Colonic mucosa (tissue), 4 donors: ENCODE data around the gene APBB1IP. TPM values are rescaled to one million over a fixed set of nuclear protein-coding genes. Genes with fewer than 3 reads are reported as not detected.
"Not testable (repeated sequence)": the region's sequence is repeated elsewhere in the genome, so short reads cannot be mapped to it uniquely, and the experiment has no call there.

Experiments used
- DNase-seq: peaks from one replicate; pipeline ENCODE4 v3.0.0-alpha.2; 2020
- H3K27ac ChIP-seq: fragments of 200-600 bp; one replicate; pipeline ENCODE4 v1.8.0; 2021
- H3K27me3 ChIP-seq: fragments of 200-600 bp; one replicate; pipeline ENCODE4 v1.8.0; 2021
- H3K36me3 ChIP-seq: fragments of 200-600 bp; one replicate; pipeline ENCODE4 v1.8.0; 2021
- H3K4me1 ChIP-seq: fragments of 200-600 bp; one replicate; pipeline ENCODE4 v1.8.0; 2021; ENCODE audit warnings: mild to moderate bottlenecking
- H3K4me3 ChIP-seq: fragments of 200-600 bp; one replicate; pipeline ENCODE4 v1.8.0; 2021
- H3K9ac ChIP-seq, 2 donors: one replicate each; pipeline ENCODE4 v1.7.0; 2013; ENCODE audit warnings: control low read depth in 2 of 2, low read depth in 2 of 2, low read length in 2 of 2
- H3K9me3 ChIP-seq: fragments of 200-600 bp; one replicate; pipeline ENCODE4 v1.8.0; 2021
- CTCF ChIP-seq: fragments of 200-600 bp; IDR thresholded peaks from one replicate; pipeline ENCODE4 v1.8.0; 2022; ENCODE audit warnings: antibody characterized with exemption, mild to moderate bottlenecking
- intact Hi-C: fragments of 100-400 bp; cut with DNase I; formaldehyde crosslinking; loops from one replicate; pipeline ENCODE4 v1.14.1; 2022
- total RNA-seq, 2 donors: library from RNA; stranded (reverse); fragmentation: NEBNext Ultra II Directional in 1 of 2; extraction: Animal tissue kit (Norgen Biotek cat#: 25700) in 1 of 2; gene quantifications; one replicate each; pipeline ENCODE4 v1.2.1, GENCODE V29; 2021
- donor health status: healthy.
- donor health status: DM: no; HTN: no; CAD: no.
- donor health status: DM: no; HTN: no; CAD: no.

APBB1IP gene
- total RNA-seq, 2 donors from 2014 or later = 2.1 to 2.8 TPM

- H3K36me3 ChIP-seq = no peaks in the 10 kb centered on the region
- H3K4me1 ChIP-seq = no peaks in the 10 kb centered on the region
- no peaks in the 10 kb centered on the region for H3K9me3 ChIP-seq
- DNase-seq = no peak
- H3K4me3 ChIP-seq = no peak overlapping the region
- no peak for TF ChIP-seq CTCF
- H3K27me3 ChIP-seq = no peaks in the 10 kb centered on the region
- no peak overlapping the region for H3K27ac ChIP-seq
- intact Hi-C loops = no loop called here
- H3K9ac ChIP-seq = no peak overlapping the region
Observed at GRCh38 chr10:26460736-26461135, 22.6 kb downstream of the APBB1IP start.

- intact Hi-C loops = no loop called here
- no peak for TF ChIP-seq CTCF
- no peak overlapping the region for H3K9ac ChIP-seq
- no peaks in the 10 kb centered on the region for H3K4me1 ChIP-seq
- no peaks in the 10 kb centered on the region for H3K9me3 ChIP-seq
- no peak overlapping the region for H3K27ac ChIP-seq
- no peak overlapping the region for H3K4me3 ChIP-seq
- no peaks in the 10 kb centered on the region for H3K27me3 ChIP-seq
- H3K36me3 ChIP-seq = no peaks in the 10 kb centered on the region
- DNase-seq = no peak
Observed at GRCh38 chr10:26463986-26464385, 25.8 kb downstream of the APBB1IP start.

GRCh38 chr10:26464632-26465280 is 26.6 kb downstream of the APBB1IP start:
- H3K4me1 ChIP-seq = no peaks in the 10 kb centered on the region
- H3K36me3 ChIP-seq = no peaks in the 10 kb centered on the region
- H3K9me3 ChIP-seq = no peaks in the 10 kb centered on the region
- H3K27me3 ChIP-seq = no peaks in the 10 kb centered on the region
- no peak for DNase-seq
- H3K9ac ChIP-seq = no peak overlapping the region
- H3K4me3 ChIP-seq = no peak overlapping the region
- no peak overlapping the region for H3K27ac ChIP-seq
- no peak for TF ChIP-seq CTCF
- intact Hi-C loops = no loop called here

GRCh38 chr10:26466531-26466930 is 28.4 kb downstream of the APBB1IP start:
- intact Hi-C loops, H3K4me1 ChIP-seq, H3K4me3 ChIP-seq, H3K9me3 ChIP-seq, DNase-seq, H3K36me3 ChIP-seq, H3K9ac ChIP-seq, H3K27ac ChIP-seq, H3K27me3 ChIP-seq: not testable (repeated sequence)

- Histone ChIP-seq H3K9ac (no peak overlapping the region), H3K9me3 (no peaks in the 10 kb centered on the region), H3K4me1 (no peaks in the 10 kb centered on the region), H3K36me3 (no peaks in the 10 kb centered on the region), H3K27ac (no peak overlapping the region), H3K4me3 (no peak overlapping the region), H3K27me3 (no peaks in the 10 kb centered on the region)
- no peak for DNase-seq
- TF ChIP-seq CTCF = no peak
- intact Hi-C loops = no loop called here
Observed at GRCh38 chr10:26467639-26468038, 29.5 kb downstream of the APBB1IP start.

- H3K4me3 ChIP-seq = no peak overlapping the region
- no peaks in the 10 kb centered on the region for H3K9me3 ChIP-seq
- no peak overlapping the region for H3K27ac ChIP-seq
- H3K9ac ChIP-seq = no peak overlapping the region
- DNase-seq = no peak
- TF ChIP-seq CTCF = no peak
- H3K27me3 ChIP-seq = no peaks in the 10 kb centered on the region
- H3K4me1 ChIP-seq = no peaks in the 10 kb centered on the region
- no peaks in the 10 kb centered on the region for H3K36me3 ChIP-seq
- intact Hi-C loops = no loop called here
Observed at GRCh38 chr10:26468291-26468690, 30.1 kb downstream of the APBB1IP start.
